Nephron (organoid): ENCODE measurements around the gene CDK11B.

Experiments used
- H3K27ac Mint-ChIP-seq, 3 experiments: 2 replicates each; pipeline ENCODE4 v1.8.0; 2020; ENCODE audit warnings: mixed read lengths in 3 of 3, mild to moderate bottlenecking in 2 of 3, moderate library complexity in 1 of 3
- H3K27me3 Mint-ChIP-seq: 2 replicates; pipeline ENCODE4 v1.8.0; 2021; ENCODE audit warnings: low read depth, mild to moderate bottlenecking, moderate library complexity, mixed read lengths
- H3K36me3 Mint-ChIP-seq: 2 replicates; pipeline ENCODE4 v1.8.0; 2020; ENCODE audit warnings: low read depth, mixed read lengths
- H3K4me1 Mint-ChIP-seq: 2 replicates; pipeline ENCODE4 v1.8.0; 2020; ENCODE audit warnings: mixed read lengths
- H3K4me3 Mint-ChIP-seq, 3 experiments: 2 replicates each; pipeline ENCODE4 v1.8.0; 2020; ENCODE audit warnings: mild to moderate bottlenecking in 3 of 3, mixed read lengths in 3 of 3, moderate library complexity in 2 of 3
- H3K9me3 Mint-ChIP-seq: 2 replicates; pipeline ENCODE4 v1.8.0; 2020; ENCODE audit warnings: mixed read lengths
- CTCF ChIP-seq, 3 experiments: fragments of 200-600 bp; sonication (generic); IDR thresholded peaks; one replicate each; pipeline ENCODE4 v1.5.0; 2021; ENCODE audit warnings: antibody characterized with exemption in 3 of 3; ENCODE audit not compliant: unreplicated experiment in 3 of 3

CDK11B gene

DNA sequence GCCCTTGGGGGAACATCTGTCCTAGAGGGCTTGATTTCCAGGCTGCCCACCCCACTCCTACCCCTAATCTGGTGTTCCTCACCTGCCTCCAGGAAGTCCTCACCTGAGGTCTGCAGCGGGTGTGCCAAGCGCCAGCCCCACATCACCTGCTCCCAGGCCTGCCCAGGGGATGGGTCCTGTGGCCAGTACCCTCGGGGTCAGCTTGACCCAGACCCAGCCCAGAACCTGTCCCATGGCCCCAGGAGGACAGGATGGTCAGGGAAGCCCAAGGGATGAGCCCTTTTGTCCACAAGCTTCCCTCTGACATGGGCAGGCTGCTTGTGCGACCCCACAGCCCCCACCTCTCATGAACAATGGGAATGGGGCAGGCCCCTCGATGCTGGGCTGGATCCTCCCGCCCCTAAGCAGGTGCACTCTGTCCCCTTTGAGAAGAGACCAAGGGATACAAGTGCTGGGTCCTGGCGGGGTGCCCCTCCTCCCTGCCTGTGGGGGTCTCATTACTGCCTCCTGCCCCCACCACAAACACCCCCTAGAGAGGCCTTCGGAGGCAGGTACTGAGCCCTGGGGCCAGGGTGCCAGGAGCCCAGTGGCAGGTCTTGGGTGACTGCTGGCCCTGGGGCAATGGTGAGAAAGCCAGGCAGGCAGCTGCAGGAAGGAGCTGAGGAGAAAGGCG, 40.3 kb downstream of the CDK11B start:
- no peak for TF ChIP-seq CTCF (IDR thresholded peaks at IDR 0.05; ENCODE audit: unreplicated experiment in 3 of 3)
- H3K27ac Mint-ChIP-seq = no peak overlapping the region
- no peaks in the 10 kb centered on the region for H3K9me3 Mint-ChIP-seq
- no peak overlapping the region for H3K4me3 Mint-ChIP-seq
- no peaks in the 10 kb centered on the region for H3K27me3 Mint-ChIP-seq
- H3K4me1 Mint-ChIP-seq = peaks cover 19% of the 10 kb centered on the region
- H3K36me3 Mint-ChIP-seq = no peaks in the 10 kb centered on the region

- H3K9me3 Mint-ChIP-seq = no peaks in the 10 kb centered on the region
- no peaks in the 10 kb centered on the region for H3K27me3 Mint-ChIP-seq
- peak overlapping the region in 1 of 3 experiments; percentile 29 for H3K27ac Mint-ChIP-seq
- no peak for TF ChIP-seq CTCF (IDR thresholded peaks at IDR 0.05; ENCODE audit: unreplicated experiment in 3 of 3)
- H3K4me3 Mint-ChIP-seq = peak overlapping the region; percentile 84 to 90 (median 89)
- H3K36me3 Mint-ChIP-seq = no peaks in the 10 kb centered on the region
- H3K4me1 Mint-ChIP-seq = peaks cover 20% of the 10 kb centered on the region
Observed at GRCh38 chr1:1617925-1618324, 40.9 kb downstream of the CDK11B start.

GRCh38 chr1:1617516-1617915, 41.3 kb downstream of the CDK11B start:
- Mint-ChIP-seq H3K27me3 (no peaks in the 10 kb centered on the region), H3K4me1 (peaks cover 20% of the 10 kb centered on the region), H3K36me3 (no peaks in the 10 kb centered on the region), H3K4me3 (peak overlapping the region; percentile 84 to 90 (median 89)), H3K27ac (peak overlapping the region; percentile 29 to 86 (median 46)), H3K9me3 (no peaks in the 10 kb centered on the region)
- no peak for TF ChIP-seq CTCF (IDR thresholded peaks at IDR 0.05; ENCODE audit: unreplicated experiment in 3 of 3)

DNA sequence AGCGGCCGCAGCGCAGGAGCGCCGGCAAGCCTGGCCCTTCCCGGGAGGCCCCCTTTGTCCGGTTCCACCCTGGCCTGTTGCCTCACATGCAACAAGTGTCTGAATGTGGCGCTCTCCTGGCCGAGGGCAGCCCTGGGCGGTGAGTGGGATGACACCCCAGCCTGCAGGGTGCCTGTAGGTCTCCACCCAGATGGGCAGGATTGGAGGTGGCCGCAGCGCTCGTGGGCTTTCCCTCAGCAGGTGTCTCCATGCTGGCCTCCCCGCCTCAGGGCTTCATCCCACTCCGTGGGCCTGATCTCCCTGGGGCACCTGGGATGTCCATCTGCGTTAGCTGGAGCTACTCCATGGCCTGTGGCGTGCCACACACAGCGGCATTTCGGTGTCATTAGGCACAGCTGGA, 42.0 kb downstream of the CDK11B start:
- Mint-ChIP-seq H3K36me3 (no peaks in the 10 kb centered on the region), H3K27ac (peak overlapping the region; percentile 42 to 86 (median 75)), H3K4me1 (peaks cover 26% of the 10 kb centered on the region), H3K27me3 (no peaks in the 10 kb centered on the region), H3K9me3 (no peaks in the 10 kb centered on the region), H3K4me3 (peak overlapping the region; percentile 84 to 90 (median 89))
- no peak for TF ChIP-seq CTCF (IDR thresholded peaks at IDR 0.05; ENCODE audit: unreplicated experiment in 3 of 3)

- H3K27me3 Mint-ChIP-seq = no peaks in the 10 kb centered on the region
- H3K27ac Mint-ChIP-seq = peak overlapping the region; percentile 42 to 75 (median 65)
- H3K4me1 Mint-ChIP-seq = peaks cover 28% of the 10 kb centered on the region
- H3K36me3 Mint-ChIP-seq = no peaks in the 10 kb centered on the region
- no peak for TF ChIP-seq CTCF (IDR thresholded peaks at IDR 0.05; ENCODE audit: unreplicated experiment in 3 of 3)
- peak overlapping the region; percentile 84 to 90 (median 89) for H3K4me3 Mint-ChIP-seq
- no peaks in the 10 kb centered on the region for H3K9me3 Mint-ChIP-seq
Observed at GRCh38 chr1:1616045-1616790, 42.6 kb downstream of the CDK11B start.
